HEK293 (cell line): ENCODE measurements around the gene HMSD.

ENCODE experiments used
- EGR2 ChIP-seq: fragments of 450-650 bp; formaldehyde crosslinking; IDR thresholded peaks from 2 replicates; pipeline ENCODE4 v1.5.1; 2016; ENCODE audit warnings: low read depth, missing biosample characterization, missing genetic modification characterization
- GLI2 ChIP-seq: fragments of 450-650 bp; formaldehyde crosslinking; IDR thresholded peaks from 2 replicates; pipeline ENCODE4; 2017; ENCODE audit warnings: missing biosample characterization, missing genetic modification characterization, low read depth, borderline replicate concordance
- PRDM1 ChIP-seq: fragments of 450-650 bp; formaldehyde crosslinking; IDR thresholded peaks from 2 replicates; pipeline ENCODE4; 2016; ENCODE audit warnings: missing biosample characterization, missing genetic modification characterization
- YY1 ChIP-seq: fragments of 450-650 bp; formaldehyde crosslinking; IDR thresholded peaks from 2 replicates; pipeline ENCODE4 v1.5.1; 2018; ENCODE audit warnings: missing biosample characterization, missing genetic modification characterization
- ZBTB1 ChIP-seq: fragments of 450-650 bp; formaldehyde crosslinking; IDR thresholded peaks from 2 replicates; pipeline ENCODE4 v1.5.1; 2016; ENCODE audit warnings: missing biosample characterization, missing genetic modification characterization
- ZBTB17 ChIP-seq: fragments of 450-650 bp; formaldehyde crosslinking; IDR thresholded peaks from 2 replicates; pipeline ENCODE4 v1.5.1; 2016; ENCODE audit warnings: missing biosample characterization, missing genetic modification characterization
- ZNF114 ChIP-seq: fragments of 450-650 bp; formaldehyde crosslinking; IDR thresholded peaks from 2 replicates; pipeline ENCODE4 v1.5.0; 2017; ENCODE audit warnings: missing biosample characterization, missing genetic modification characterization
- ZNF138 ChIP-seq: fragments of 450-650 bp; formaldehyde crosslinking; IDR thresholded peaks from 2 replicates; pipeline ENCODE4 v1.5.1; 2016; ENCODE audit warnings: missing biosample characterization, missing genetic modification characterization, borderline replicate concordance
- ZNF266 ChIP-seq: fragments of 450-650 bp; formaldehyde crosslinking; IDR thresholded peaks from 2 replicates; pipeline ENCODE4 v1.5.1; 2016; ENCODE audit warnings: missing biosample characterization, missing genetic modification characterization, low read depth
- ZNF391 ChIP-seq: fragments of 450-650 bp; formaldehyde crosslinking; IDR thresholded peaks from 2 replicates; pipeline ENCODE4 v1.5.1; 2016; ENCODE audit warnings: low read depth, missing biosample characterization, missing genetic modification characterization, borderline replicate concordance
- ZNF426 ChIP-seq: fragments of 450-650 bp; formaldehyde crosslinking; IDR thresholded peaks from 2 replicates; pipeline ENCODE4 v1.5.1; 2017; ENCODE audit warnings: missing biosample characterization, missing genetic modification characterization, mild to moderate bottlenecking, inconsistent platforms, moderate library complexity
- ZNF510 ChIP-seq: fragments of 450-650 bp; formaldehyde crosslinking; IDR thresholded peaks from 2 replicates; pipeline ENCODE4 v1.5.1; 2018; ENCODE audit warnings: mild to moderate bottlenecking, missing genetic modification characterization, missing biosample characterization; ENCODE audit not compliant: insufficient replicate concordance
- ZNF544 ChIP-seq: fragments of 450-650 bp; formaldehyde crosslinking; IDR thresholded peaks from 2 replicates; pipeline ENCODE4 v1.5.0; 2017; ENCODE audit warnings: missing biosample characterization, missing genetic modification characterization
- ZNF670 ChIP-seq: fragments of 450-650 bp; formaldehyde crosslinking; IDR thresholded peaks from 2 replicates; pipeline ENCODE4 v1.5.1; 2016; ENCODE audit warnings: missing biosample characterization, missing genetic modification characterization, low read depth
- ZNF677 ChIP-seq: fragments of 450-650 bp; IDR thresholded peaks from 2 replicates; pipeline ENCODE4 v1.5.0; 2018; ENCODE audit warnings: missing biosample characterization, mild to moderate bottlenecking, missing genetic modification characterization, moderate library complexity
- ZNF701 ChIP-seq: fragments of 450-650 bp; formaldehyde crosslinking; IDR thresholded peaks from 2 replicates; pipeline ENCODE4 v1.5.1; 2016; ENCODE audit warnings: missing biosample characterization, missing genetic modification characterization
- ZNF785 ChIP-seq: fragments of 450-650 bp; formaldehyde crosslinking; IDR thresholded peaks from 2 replicates; pipeline ENCODE4 v1.5.1; 2016; ENCODE audit warnings: missing biosample characterization, missing genetic modification characterization
- ZNF791 ChIP-seq: fragments of 450-650 bp; formaldehyde crosslinking; IDR thresholded peaks from 2 replicates; pipeline ENCODE4 v1.5.1; 2016; ENCODE audit warnings: missing biosample characterization, missing genetic modification characterization
- TF ChIP-seq, protein P1 (sequence below): fragments of 450-650 bp; formaldehyde crosslinking; IDR thresholded peaks from 2 replicates; pipeline ENCODE4 v1.5.1; 2016; ENCODE audit warnings: missing biosample characterization, missing genetic modification characterization, low read depth
- TF ChIP-seq, protein P2 (sequence below): fragments of 450-650 bp; formaldehyde crosslinking; IDR thresholded peaks from 2 replicates; pipeline ENCODE4 v1.5.1; 2016; ENCODE audit warnings: missing biosample characterization, missing genetic modification characterization
- TF ChIP-seq, protein P3 (sequence below): fragments of 450-650 bp; formaldehyde crosslinking; IDR thresholded peaks from 2 replicates; pipeline ENCODE4 v1.5.1; 2017; ENCODE audit warnings: missing biosample characterization, missing genetic modification characterization
- TF ChIP-seq, protein P4 (sequence below): fragments of 450-650 bp; formaldehyde crosslinking; IDR thresholded peaks from 2 replicates; pipeline ENCODE4 v1.5.1; 2016; ENCODE audit warnings: missing biosample characterization, missing genetic modification characterization
- TF ChIP-seq, protein P5 (sequence below): fragments of 450-650 bp; formaldehyde crosslinking; IDR thresholded peaks from 2 replicates; pipeline ENCODE4 v1.5.1; 2016; ENCODE audit warnings: missing biosample characterization, missing genetic modification characterization
- TF ChIP-seq, protein P6 (sequence below): fragments of 450-650 bp; formaldehyde crosslinking; IDR thresholded peaks from 2 replicates; pipeline ENCODE4 v1.5.1; 2016; ENCODE audit warnings: missing biosample characterization, missing genetic modification characterization
- TF ChIP-seq, protein P7 (sequence below): fragments of 450-650 bp; formaldehyde crosslinking; optimal IDR thresholded peaks from 2 replicates; pipeline ENCODE3; 2016; ENCODE audit warnings: missing biosample characterization, mild to moderate bottlenecking, missing genetic modification characterization

The HMSD gene

DNA sequence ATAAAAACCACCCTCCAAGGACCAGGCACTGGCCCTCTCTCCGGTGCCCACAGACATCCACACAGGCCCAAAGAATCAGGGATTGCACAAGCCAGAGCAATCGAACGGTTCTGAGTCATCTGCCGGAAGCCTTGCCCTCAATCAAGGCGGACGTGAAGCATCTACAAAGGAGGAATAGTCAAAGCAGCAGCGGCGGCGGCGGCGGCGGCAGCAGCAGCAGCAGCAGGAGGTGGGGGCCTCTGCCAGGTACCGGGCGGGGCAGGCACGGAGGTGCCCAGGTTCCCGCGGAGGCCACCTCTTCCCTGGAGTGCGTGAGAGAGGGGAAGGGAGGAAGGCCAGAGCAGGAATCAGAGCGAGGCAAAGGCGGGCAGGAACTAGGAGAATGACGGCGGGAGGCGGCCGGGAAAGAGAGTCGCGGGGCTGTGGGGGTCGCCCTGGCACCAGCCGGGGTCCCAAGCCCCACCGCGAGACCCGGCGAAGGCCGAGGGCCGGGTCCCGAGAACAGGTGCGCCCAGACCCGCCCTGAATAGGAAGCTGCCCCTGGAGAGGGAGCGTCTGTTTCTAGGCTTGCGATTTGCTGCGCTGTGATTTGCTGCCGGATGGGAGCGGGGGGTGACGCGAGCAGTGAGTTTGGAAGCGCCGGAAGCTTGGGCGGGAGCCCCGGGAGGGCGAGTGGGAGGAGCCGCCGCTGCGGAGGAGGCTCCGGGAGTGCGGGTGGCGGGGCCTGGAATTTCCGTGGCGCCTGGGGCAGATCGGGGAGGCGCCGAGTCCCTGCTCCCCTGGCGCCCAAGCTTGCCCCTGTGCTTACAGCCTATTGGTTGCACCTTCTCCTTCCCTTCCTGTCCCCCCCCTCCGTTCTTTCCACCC is 21.1 kb downstream of the HMSD start, which contains the start of gene SERPINB8 (continued):
- TF ChIP-seq, protein P1, sequence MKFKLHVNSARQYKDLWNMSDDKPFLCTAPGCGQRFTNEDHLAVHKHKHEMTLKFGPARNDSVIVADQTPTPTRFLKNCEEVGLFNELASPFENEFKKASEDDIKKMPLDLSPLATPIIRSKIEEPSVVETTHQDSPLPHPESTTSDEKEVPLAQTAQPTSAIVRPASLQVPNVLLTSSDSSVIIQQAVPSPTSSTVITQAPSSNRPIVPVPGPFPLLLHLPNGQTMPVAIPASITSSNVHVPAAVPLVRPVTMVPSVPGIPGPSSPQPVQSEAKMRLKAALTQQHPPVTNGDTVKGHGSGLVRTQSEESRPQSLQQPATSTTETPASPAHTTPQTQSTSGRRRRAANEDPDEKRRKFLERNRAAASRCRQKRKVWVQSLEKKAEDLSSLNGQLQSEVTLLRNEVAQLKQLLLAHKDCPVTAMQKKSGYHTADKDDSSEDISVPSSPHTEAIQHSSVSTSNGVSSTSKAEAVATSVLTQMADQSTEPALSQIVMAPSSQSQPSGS (tag by site-specific recombination) = no peak
- TF ChIP-seq ZNF670 (tag by site-specific recombination) = no peak
- no peak for TF ChIP-seq ZNF701 (tag by site-specific recombination)
- TF ChIP-seq ZNF544 (tag by site-specific recombination) = no peak
- TF ChIP-seq ZBTB1 = no peak
- no peak for TF ChIP-seq GLI2 (tag by site-specific recombination)
- no peak for TF ChIP-seq ZNF677 (tag by site-specific recombination)
- TF ChIP-seq ZNF510 (tag by site-specific recombination) = no peak
- TF ChIP-seq YY1 = no peak
- TF ChIP-seq EGR2 (tag by site-specific recombination) = peak; percentile 86
- TF ChIP-seq ZBTB17 = peak; percentile 96
- no peak for TF ChIP-seq ZNF266
- TF ChIP-seq, protein P2, sequence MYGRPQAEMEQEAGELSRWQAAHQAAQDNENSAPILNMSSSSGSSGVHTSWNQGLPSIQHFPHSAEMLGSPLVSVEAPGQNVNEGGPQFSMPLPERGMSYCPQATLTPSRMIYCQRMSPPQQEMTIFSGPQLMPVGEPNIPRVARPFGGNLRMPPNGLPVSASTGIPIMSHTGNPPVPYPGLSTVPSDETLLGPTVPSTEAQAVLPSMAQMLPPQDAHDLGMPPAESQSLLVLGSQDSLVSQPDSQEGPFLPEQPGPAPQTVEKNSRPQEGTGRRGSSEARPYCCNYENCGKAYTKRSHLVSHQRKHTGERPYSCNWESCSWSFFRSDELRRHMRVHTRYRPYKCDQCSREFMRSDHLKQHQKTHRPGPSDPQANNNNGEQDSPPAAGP (tag by site-specific recombination) = peak; percentile 59; the same call in 1 of the 2 replicates
- TF ChIP-seq, protein P3, sequence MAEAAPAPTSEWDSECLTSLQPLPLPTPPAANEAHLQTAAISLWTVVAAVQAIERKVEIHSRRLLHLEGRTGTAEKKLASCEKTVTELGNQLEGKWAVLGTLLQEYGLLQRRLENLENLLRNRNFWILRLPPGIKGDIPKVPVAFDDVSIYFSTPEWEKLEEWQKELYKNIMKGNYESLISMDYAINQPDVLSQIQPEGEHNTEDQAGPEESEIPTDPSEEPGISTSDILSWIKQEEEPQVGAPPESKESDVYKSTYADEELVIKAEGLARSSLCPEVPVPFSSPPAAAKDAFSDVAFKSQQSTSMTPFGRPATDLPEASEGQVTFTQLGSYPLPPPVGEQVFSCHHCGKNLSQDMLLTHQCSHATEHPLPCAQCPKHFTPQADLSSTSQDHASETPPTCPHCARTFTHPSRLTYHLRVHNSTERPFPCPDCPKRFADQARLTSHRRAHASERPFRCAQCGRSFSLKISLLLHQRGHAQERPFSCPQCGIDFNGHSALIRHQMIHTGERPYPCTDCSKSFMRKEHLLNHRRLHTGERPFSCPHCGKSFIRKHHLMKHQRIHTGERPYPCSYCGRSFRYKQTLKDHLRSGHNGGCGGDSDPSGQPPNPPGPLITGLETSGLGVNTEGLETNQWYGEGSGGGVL (tag by site-specific recombination) = peak; percentile 90
- TF ChIP-seq, protein P4, sequence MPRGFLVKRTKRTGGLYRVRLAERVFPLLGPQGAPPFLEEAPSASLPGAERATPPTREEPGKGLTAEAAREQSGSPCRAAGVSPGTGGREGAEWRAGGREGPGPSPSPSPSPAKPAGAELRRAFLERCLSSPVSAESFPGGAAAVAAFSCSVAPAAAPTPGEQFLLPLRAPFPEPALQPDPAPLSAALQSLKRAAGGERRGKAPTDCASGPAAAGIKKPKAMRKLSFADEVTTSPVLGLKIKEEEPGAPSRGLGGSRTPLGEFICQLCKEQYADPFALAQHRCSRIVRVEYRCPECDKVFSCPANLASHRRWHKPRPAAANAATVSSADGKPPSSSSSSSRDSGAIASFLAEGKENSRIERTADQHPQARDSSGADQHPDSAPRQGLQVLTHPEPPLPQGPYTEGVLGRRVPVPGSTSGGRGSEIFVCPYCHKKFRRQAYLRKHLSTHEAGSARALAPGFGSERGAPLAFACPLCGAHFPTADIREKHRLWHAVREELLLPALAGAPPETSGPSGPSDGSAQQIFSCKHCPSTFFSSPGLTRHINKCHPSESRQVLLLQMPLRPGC (tag by site-specific recombination) = no peak
- no peak for TF ChIP-seq ZNF785 (tag by site-specific recombination)
- no peak for TF ChIP-seq ZNF426 (tag by site-specific recombination)
- no peak for TF ChIP-seq ZNF791 (tag by site-specific recombination)
- TF ChIP-seq PRDM1 (tag by site-specific recombination) = no peak
- TF ChIP-seq, protein P5, sequence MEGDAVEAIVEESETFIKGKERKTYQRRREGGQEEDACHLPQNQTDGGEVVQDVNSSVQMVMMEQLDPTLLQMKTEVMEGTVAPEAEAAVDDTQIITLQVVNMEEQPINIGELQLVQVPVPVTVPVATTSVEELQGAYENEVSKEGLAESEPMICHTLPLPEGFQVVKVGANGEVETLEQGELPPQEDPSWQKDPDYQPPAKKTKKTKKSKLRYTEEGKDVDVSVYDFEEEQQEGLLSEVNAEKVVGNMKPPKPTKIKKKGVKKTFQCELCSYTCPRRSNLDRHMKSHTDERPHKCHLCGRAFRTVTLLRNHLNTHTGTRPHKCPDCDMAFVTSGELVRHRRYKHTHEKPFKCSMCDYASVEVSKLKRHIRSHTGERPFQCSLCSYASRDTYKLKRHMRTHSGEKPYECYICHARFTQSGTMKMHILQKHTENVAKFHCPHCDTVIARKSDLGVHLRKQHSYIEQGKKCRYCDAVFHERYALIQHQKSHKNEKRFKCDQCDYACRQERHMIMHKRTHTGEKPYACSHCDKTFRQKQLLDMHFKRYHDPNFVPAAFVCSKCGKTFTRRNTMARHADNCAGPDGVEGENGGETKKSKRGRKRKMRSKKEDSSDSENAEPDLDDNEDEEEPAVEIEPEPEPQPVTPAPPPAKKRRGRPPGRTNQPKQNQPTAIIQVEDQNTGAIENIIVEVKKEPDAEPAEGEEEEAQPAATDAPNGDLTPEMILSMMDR (tag by site-specific recombination) = no peak
- TF ChIP-seq ZNF114 (tag by site-specific recombination) = no peak
- TF ChIP-seq, protein P6, sequence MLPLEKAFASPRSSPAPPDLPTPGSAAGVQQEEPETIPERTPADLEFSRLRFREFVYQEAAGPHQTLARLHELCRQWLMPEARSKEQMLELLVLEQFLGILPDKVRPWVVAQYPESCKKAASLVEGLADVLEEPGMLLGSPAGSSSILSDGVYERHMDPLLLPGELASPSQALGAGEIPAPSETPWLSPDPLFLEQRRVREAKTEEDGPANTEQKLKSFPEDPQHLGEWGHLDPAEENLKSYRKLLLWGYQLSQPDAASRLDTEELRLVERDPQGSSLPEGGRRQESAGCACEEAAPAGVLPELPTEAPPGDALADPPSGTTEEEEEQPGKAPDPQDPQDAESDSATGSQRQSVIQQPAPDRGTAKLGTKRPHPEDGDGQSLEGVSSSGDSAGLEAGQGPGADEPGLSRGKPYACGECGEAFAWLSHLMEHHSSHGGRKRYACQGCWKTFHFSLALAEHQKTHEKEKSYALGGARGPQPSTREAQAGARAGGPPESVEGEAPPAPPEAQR (tag by site-specific recombination) = no peak
- TF ChIP-seq, protein P7, sequence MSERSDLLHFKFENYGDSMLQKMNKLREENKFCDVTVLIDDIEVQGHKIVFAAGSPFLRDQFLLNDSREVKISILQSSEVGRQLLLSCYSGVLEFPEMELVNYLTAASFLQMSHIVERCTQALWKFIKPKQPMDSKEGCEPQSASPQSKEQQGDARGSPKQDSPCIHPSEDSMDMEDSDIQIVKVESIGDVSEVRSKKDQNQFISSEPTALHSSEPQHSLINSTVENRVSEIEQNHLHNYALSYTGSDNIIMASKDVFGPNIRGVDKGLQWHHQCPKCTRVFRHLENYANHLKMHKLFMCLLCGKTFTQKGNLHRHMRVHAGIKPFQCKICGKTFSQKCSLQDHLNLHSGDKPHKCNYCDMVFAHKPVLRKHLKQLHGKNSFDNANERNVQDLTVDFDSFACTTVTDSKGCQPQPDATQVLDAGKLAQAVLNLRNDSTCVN = peak; percentile 37
- no peak for TF ChIP-seq ZNF391 (tag by site-specific recombination)
- no peak for TF ChIP-seq ZNF138 (tag by site-specific recombination)
